Activated CD8-positive, alpha-beta memory T cell treated with anti-CD3 and anti-CD28 coated beads, Interleukin-2, amount 50 U/mL, for 4 hours (primary cell): ENCODE data around the gene CCDC171.
"Not testable (repeated sequence)": the region's sequence is repeated elsewhere in the genome, so short reads cannot be mapped to it uniquely, and the experiment has no call there.

Source experiments
- DNase-seq: peaks from one replicate; pipeline ENCODE4 v3.0.0-alpha.2; 2020

The CCDC171 gene

GRCh38 chr9:15699876-15700559, 147.2 kb downstream of the CCDC171 start:
- DNase-seq: not testable (repeated sequence)

- DNase-seq: no peak
These were observed 154.2 kb downstream of the CCDC171 start for GRCh38 chr9:15707000-15707399.

GRCh38 chr9:15711531-15711930, 158.7 kb downstream of the CCDC171 start:
- DNase-seq: no peak

DNA sequence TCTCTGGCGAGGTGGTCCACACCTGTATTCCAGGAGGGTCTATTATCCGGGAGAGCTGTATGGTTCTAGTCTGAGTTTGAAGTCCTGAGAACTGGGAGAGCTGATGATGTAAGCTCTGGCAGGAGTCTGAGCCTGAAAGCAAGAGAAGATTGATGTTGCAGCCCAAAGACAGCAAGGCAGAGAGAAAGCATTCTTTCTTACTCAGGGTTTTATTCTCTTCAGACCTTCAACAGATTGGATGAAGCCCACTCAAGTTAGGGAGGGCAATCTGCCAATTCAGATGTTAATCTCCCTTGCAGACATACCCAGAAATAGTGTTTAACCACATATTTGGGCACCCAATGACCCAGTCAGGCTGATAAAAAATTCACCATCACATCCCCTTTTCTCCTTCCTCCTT, 159.1 kb downstream of the CCDC171 start:
- no peak for DNase-seq

DNA sequence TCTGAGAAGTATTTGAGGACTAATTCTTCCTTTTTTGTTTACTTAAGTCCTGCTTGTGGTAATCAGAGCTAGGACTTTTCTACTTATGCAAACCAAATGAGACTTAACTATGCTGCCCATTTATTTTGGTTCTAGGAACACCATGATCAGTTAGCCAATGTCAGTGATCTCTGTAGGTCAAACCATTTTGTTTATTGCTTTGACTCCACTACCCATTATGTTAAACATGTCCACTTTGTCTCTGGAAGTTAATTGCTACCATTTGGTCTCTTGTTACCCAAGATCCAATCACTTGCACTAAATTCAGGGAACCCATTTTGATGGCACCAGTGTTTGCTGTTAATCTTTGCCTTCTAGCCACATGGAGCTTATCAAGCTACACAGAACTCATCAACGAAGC, 161.9 kb downstream of the CCDC171 start:
- DNase-seq: no peak

DNA sequence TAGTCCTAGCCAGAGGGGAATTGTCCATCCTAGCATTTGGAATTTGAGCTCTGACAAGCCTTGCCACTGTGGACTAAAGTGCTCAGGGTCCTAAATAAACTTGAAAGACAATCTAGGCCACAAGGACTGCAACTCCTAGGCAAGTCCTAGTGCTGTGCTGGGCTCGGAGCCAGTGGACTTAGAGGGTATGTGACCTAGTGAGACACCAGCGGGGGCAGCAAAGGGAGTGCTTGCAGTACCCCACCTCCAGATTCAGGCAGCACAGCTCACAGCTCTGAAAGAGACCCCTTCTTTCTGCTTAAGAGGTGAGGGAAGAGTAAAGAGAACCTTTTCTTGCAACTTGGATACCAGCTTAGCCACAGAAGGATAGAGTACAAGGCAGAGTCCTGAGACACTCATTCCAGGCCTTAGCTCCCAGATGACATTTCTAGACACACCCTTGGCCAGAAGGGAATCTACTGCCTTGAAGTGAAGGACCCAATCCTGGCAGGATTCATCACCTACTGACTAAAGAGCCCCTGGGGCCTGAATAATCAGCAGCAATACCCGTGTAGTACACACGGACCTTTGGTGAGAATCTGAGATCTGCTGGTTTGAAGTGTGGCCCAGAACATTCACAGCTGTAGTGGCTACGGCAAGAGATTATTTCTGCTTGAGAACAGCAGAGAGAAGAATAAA, 164.6 kb downstream of the CCDC171 start:
- DNase-seq: no peak

DNA sequence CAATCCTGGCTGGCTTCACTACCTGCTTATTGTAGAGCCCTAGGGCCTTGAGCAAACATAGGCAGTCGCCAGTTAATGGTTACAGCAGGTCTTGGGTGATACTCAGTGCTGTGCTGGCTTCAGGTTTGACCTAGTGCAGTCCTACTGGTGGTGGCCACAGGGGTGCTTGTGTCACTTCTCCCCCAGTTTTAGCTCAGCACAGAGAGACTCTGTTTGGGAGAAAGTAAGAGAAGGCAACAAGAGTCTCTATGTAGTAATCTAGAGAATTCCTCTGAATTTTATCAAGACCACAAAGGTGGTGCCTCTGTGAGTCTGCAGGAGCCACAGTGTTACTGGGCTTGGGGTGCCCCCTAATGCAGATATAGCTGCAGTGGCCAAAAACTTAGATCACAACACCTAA, 165.6 kb downstream of the CCDC171 start:
- DNase-seq: no peak

DNA sequence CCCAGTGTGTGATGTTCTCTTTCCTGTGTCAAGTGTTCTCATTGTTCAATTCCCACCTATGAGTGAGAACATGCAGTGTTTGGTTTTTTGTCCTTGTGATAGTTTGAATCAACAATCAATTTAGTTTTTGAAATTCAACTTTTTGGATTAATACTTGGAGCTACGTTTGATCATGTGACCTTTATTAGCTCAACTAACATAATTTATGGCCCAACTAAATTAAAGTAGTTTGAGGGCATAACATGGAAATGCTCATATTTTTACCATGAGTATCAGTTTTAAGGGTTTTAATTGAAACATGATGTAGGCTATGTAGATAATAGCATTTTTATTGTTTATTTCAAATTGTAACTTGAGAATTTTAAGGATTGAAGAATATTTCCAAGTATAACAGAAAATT, 168.0 kb downstream of the CCDC171 start:
- DNase-seq: no peak

- DNase-seq: no peak
These were observed 170.0 kb downstream of the CCDC171 start for GRCh38 chr9:15722888-15723287.

DNA sequence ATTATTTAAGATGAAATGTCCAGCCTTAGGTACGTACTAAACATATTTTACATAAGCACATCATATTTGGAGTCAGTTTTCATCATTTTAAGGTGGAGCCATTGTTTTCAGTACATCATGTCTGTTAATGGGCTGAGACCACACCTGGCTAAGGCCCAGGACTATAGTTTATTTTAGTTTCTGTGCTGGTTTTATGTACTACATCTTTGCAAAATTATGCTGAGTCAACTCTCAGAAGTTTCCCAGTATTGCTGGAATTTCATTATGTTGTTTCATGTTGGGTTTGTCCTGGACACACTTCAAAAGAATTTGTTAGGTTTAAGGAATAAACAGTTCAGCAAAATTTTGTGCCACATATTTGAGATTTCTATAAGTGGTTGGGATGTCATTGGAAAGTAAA, 171.2 kb downstream of the CCDC171 start:
- DNase-seq: no peak

GRCh38 chr9:15724612-15725011, 171.8 kb downstream of the CCDC171 start:
- no peak for DNase-seq

- no peak for DNase-seq
These were observed 173.1 kb downstream of the CCDC171 start for GRCh38 chr9:15725953-15726352.

GRCh38 chr9:15729507-15729906, 176.7 kb downstream of the CCDC171 start:
- no peak for DNase-seq

DNA sequence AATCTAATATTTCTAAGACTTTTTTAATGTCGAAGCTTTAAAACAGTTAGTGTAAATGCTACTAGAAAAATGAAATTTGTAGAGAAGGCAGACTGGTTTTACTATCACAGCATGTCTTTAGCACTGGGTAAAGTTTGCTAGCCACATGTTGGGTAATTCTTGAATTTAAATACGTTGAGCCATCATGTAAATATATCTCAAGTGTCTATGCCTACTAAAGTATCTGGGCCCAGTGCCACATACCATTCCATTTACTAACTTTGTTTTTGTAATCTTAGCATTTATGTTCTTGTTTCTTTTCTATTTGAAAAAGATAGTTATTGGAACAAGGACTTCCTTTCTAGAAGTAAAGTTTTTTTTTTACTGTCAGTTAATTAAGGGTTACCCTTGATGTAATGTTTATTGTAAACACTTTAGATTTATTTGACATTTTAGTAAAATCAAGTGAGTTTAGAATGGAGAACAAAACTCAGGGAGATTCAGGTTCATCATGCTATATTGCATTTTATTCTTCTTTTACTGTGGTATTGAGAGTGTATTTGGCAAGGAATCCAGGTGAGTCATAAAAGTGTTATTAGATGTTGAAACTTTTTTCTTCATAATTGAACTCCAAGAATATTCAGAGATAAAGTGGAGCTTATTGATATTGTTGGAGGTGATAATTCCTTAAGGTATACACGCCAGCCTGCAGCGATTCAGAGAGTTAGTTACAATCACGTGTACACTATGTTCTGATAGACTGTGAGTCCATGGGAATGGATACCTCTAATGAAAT, 182.4 kb downstream of the CCDC171 start:
- no peak for DNase-seq

DNA sequence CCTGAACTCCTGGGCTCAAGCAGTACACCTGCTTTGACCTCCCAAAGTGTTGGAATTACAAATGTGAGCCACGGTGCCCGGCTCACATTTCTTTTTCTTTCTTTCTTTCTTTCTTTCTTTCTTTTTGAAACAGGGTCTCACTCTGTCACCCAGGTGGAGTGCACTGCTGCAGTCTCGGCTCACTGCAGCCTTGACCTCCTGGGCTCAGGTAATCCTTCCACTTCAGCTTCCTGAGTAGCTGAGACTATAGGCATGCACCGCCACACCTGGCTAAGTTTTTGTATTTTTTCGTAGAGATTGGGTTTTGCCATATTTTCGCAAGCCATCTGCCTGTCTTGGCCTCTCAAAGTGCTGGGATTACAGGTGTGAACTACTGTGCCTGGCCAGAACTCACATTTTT, 183.7 kb downstream of the CCDC171 start:
- no peak for DNase-seq

GRCh38 chr9:15738011-15738410, 185.2 kb downstream of the CCDC171 start:
- no peak for DNase-seq

DNA sequence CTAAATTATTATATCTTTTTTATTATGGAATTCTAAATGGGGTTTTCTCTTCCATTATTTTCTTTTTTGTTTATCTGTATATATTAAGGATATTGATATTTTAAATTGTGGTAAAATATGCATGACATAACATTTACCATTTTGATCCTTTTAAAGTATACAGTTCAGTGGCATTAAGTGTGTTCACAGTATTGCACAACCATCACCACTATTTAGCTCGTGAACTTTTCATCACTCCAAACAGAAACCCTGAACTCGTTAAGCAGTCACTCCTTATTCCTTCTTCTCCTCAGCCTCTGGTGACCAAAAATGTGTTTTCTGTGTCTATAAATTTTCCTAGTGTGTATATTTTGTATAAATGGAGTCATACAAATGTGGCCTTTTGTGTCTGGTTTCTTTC, 188.2 kb downstream of the CCDC171 start:
- DNase-seq: no peak

GRCh38 chr9:15743512-15743911, 190.7 kb downstream of the CCDC171 start:
- no peak for DNase-seq

- no peak for DNase-seq
These were observed 191.4 kb downstream of the CCDC171 start for GRCh38 chr9:15744196-15744595.

- no peak for DNase-seq
These were observed 194.1 kb downstream of the CCDC171 start for GRCh38 chr9:15746905-15747304.

DNA sequence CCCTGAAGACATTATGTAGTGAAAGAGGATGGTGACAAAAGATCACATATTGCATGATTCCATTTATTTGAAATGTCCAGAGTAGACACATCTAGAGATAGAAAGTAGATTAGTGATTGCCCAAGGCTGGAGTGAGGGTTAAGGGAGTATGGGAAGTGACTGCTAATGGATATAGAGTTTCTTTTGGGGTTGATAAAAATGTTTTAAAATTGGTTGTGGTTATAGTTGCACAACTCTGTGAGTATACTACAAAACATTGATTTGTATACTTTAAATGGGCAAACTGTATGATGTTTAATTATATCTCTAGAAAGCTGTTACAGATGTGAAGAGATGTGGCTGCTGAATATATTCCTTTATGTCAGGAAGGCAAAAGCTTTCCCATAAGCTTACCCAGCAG, 202.8 kb downstream of the CCDC171 start:
- no peak for DNase-seq

DNA sequence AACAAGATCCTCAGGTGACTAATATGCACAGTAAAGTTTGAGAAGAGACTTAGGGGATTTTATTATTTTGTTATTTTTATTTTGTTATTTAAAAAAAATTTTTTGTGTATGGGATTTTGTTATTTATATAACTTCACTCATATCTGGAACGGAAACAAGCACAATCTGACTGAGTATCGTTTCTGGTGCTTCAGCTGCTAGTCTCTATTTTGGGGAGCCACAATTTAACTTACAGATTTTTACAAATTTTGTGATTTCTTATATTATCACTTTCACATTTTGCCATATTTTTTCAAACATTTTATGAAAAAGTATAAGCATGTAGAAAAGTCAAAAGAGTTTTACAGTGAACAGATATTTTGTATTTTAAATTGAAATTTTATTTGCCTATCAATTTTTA, 208.7 kb downstream of the CCDC171 start:
- DNase-seq: no peak

GRCh38 chr9:15763371-15763770, 210.5 kb downstream of the CCDC171 start:
- no peak for DNase-seq

- DNase-seq: no peak
These were observed 211.3 kb downstream of the CCDC171 start for GRCh38 chr9:15764131-15764530.
